ENCODE results near the gene FALEC.

Gene FALEC

DNA sequence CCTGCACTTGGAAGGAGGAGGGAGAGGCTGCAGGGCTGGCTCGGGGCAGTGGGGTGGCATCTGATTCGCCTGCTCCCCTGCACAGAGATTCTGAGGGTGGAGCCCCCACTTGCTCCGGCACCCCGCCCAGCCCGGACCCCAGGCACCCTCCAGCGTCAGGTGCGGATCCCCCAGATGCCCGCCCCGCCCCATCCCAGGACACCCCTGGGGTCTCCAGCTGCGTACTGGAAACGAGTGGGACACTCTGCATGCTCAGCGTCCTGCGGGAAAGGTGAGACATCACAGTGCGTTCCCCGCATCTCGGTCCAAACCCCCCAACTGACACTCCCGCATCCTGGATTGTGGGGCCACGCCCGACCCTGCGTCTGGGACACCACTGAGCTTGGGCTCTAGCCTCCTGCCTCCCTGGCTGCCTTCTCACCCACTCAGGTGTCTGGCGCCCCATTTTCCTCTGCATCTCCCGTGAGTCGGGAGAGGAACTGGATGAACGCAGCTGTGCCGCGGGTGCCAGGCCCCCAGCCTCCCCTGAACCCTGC, 41.6 kb downstream of the FALEC start:
- no peak for DNase-seq (ENCODE audit: low read depth in 2 of 2)
- H3K4me3 ChIP-seq (replicated peaks in 1 of 2; ENCODE audit: low read depth in 2 of 2, low read length in 2 of 2) = no peak overlapping the region
- TF ChIP-seq, protein P1, sequence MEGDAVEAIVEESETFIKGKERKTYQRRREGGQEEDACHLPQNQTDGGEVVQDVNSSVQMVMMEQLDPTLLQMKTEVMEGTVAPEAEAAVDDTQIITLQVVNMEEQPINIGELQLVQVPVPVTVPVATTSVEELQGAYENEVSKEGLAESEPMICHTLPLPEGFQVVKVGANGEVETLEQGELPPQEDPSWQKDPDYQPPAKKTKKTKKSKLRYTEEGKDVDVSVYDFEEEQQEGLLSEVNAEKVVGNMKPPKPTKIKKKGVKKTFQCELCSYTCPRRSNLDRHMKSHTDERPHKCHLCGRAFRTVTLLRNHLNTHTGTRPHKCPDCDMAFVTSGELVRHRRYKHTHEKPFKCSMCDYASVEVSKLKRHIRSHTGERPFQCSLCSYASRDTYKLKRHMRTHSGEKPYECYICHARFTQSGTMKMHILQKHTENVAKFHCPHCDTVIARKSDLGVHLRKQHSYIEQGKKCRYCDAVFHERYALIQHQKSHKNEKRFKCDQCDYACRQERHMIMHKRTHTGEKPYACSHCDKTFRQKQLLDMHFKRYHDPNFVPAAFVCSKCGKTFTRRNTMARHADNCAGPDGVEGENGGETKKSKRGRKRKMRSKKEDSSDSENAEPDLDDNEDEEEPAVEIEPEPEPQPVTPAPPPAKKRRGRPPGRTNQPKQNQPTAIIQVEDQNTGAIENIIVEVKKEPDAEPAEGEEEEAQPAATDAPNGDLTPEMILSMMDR (IDR thresholded peaks at IDR 0.05; ENCODE audit: low read depth, low read length) = no peak

DNA sequence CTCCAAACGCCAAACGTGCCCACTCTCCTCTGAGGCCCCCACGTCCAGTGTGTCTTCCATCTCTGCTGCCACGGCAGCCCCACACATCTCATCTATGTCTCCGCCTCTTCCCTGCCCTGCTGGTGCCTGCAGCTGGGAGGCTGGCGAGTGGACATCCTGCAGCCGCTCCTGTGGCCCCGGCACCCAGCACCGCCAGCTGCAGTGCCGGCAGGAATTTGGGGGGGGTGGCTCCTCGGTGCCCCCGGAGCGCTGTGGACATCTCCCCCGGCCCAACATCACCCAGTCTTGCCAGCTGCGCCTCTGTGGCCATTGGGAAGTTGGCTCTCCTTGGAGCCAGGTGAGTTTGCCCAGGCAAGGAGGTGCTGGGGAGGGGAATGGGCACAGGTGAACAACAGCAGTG, 42.3 kb downstream of the FALEC start:
- no peak overlapping the region for H3K4me3 ChIP-seq (replicated peaks in 1 of 2; ENCODE audit: low read depth in 2 of 2, low read length in 2 of 2)
- DNase-seq (ENCODE audit: low read depth in 2 of 2) = no peak
- TF ChIP-seq, protein P1 (IDR thresholded peaks at IDR 0.05; ENCODE audit: low read depth, low read length) = no peak

DNA sequence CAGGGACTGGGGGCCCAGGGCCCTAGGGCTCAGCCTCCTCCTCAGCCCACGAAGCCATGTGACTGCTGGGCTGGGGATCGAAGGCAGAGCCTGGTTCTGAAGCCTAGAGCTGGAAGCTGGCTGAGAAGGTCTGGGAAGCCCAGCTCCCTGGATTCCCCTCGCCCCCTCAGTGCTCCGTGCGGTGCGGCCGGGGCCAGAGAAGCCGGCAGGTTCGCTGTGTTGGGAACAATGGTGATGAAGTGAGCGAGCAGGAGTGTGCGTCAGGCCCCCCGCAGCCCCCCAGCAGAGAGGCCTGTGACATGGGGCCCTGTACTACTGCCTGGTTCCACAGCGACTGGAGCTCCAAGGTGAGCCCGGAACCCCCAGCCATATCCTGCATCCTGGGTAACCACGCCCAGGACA, 42.8 kb downstream of the FALEC start:
- TF ChIP-seq, protein P1 (IDR thresholded peaks at IDR 0.05; ENCODE audit: low read depth, low read length) = no peak
- DNase-seq (ENCODE audit: low read depth in 2 of 2) = no peak
- H3K4me3 ChIP-seq (replicated peaks in 1 of 2; ENCODE audit: low read depth in 2 of 2, low read length in 2 of 2) = peak overlapping the region; percentile 25 to 47

DNA sequence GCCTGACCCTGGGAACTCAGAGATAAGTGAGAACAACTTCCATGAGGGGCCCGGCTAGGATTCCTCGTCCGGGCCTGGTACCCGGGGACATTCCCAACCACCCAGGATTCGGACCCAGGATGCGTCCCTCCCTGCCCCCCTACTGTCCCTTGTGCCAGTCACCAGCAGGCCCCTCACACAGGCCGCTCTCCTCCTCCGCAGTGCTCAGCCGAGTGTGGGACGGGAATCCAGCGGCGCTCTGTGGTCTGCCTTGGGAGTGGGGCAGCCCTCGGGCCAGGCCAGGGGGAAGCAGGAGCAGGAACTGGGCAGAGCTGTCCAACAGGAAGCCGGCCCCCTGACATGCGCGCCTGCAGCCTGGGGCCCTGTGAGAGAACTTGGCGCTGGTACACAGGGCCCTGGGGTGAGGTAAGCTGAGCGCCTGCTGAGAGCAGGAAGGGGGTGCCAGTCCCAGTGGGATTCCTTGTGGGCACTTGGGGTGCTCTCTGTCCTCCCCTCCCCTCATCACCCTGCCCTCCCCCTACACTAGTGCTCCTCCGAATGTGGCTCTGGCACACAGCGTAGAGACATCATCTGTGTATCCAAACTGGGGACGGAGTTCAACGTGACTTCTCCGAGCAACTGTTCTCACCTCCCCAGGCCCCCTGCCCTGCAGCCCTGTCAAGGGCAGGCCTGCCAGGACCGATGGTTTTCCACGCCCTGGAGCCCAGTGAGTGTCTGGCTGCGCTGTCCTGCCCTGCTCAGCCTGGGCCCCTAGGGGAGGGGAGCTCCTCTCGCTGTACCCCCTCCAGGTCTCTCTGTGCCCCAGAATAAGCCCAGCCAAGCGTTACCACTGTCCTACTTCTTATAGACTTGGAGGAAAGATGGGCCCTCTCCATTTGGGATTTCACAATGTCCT, 43.5 kb downstream of the FALEC start:
- TF ChIP-seq, protein P1 (IDR thresholded peaks at IDR 0.05; ENCODE audit: low read depth, low read length) = no peak

DNA sequence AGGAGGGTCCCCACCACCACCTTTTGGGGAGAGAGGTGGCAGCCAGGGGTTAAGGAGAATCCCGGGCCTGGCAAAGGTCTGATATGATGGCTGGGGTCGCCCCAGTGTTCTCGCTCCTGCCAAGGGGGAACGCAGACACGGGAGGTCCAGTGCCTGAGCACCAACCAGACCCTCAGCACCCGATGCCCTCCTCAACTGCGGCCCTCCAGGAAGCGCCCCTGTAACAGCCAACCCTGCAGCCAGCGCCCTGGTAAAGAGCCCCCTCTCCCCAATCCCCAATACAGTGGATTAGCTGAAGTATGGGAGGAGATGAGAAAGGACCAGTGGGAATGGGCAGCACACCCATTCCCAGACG, 44.1 kb downstream of the FALEC start:
- TF ChIP-seq, protein P1 (IDR thresholded peaks at IDR 0.05; ENCODE audit: low read depth, low read length) = no peak

More for the DNA sequence above, 43.5 kb downstream of the FALEC start:
- peak; percentile 55 to 70 for DNase-seq (ENCODE audit: low read depth in 2 of 2)
- H3K4me3 ChIP-seq (replicated peaks in 1 of 2; ENCODE audit: low read depth in 2 of 2, low read length in 2 of 2) = peak overlapping the region; percentile 25 to 47

DNA sequence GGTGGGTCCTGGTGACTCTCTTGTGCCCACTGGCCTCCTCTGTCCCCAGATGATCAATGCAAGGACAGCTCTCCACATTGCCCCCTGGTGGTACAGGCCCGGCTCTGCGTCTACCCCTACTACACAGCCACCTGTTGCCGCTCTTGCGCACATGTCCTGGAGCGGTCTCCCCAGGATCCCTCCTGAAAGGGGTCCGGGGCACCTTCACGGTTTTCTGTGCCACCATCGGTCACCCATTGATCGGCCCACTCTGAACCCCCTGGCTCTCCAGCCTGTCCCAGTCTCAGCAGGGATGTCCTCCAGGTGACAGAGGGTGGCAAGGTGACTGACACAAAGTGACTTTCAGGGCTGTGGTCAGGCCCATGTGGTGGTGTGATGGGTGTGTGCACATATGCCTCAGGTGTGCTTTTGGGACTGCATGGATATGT, 44.5 kb downstream of the FALEC start:
- DNase-seq (ENCODE audit: low read depth in 2 of 2) = peak; percentile 66 to 71
- peak overlapping the region in 1 of 2 donors; percentile 67 for H3K4me3 ChIP-seq (replicated peaks in 1 of 2; ENCODE audit: low read depth in 2 of 2, low read length in 2 of 2)
- TF ChIP-seq, protein P1 (IDR thresholded peaks at IDR 0.05; ENCODE audit: low read depth, low read length) = peak; percentile 90

More for the DNA sequence above, 44.1 kb downstream of the FALEC start:
- DNase-seq (ENCODE audit: low read depth in 2 of 2) = no peak
- H3K4me3 ChIP-seq (replicated peaks in 1 of 2; ENCODE audit: low read depth in 2 of 2, low read length in 2 of 2) = no peak overlapping the region

Measured in cardiac fibroblast (primary cell).